B cell (primary cell): Measurements from ENCODE around the gene ACAD8. TPM values are rescaled to one million over a fixed set of nuclear protein-coding genes. Genes with fewer than 3 reads are reported as not detected.

Experiments
- ATAC-seq: fragments of 200-7000 bp; cut with Tn5 transposase; one replicate; pipeline ENCODE4 v1.10.0; 2021; ENCODE audit warnings: low read depth, mild to moderate bottlenecking, moderate number of reproducible peaks, moderate library complexity
- CTCF ChIA-PET: fragments of 350-600 bp; sonication (Branson Sonifier 250); formaldehyde crosslinking; loops from one replicate; lab custom pipeline; 2021; ENCODE audit warnings: antibody characterized with exemption, inconsistent platforms; lab: Charles Lee
- POLR2A ChIA-PET: fragments of 350-600 bp; sonication (Branson Sonifier 250); formaldehyde crosslinking; loops from one replicate; lab custom pipeline; 2021; ENCODE audit warnings: antibody characterized with exemption; lab: Charles Lee
- DNase-seq: peaks from one replicate; pipeline ENCODE4 v3.0.0; 2013
- H2AFZ ChIP-seq: 2 replicates; pipeline ENCODE4 v1.6.1; 2012; ENCODE audit warnings: mild to moderate bottlenecking, low read depth, low read length; ENCODE audit not compliant: insufficient read depth, poor library complexity, severe bottlenecking
- H3K27ac ChIP-seq, 2 donors: 1 replicate in 1 of 2; 2 replicates in 1 of 2; pipeline ENCODE4 v1.5.1; 2012 to 2013; ENCODE audit warnings: low read length in 2 of 2, mild to moderate bottlenecking in 2 of 2, moderate library complexity in 1 of 2
- H3K27me3 ChIP-seq, 4 experiments: fragments of 200-600 bp in 1 of 4; sonication (generic) in 1 of 4; replicated peaks in 1 of 4; 1 replicate in 2 of 4; 2 replicates in 2 of 4; pipeline versions ENCODE4 v1.6.1 to v1.7.0; 2013 to 2016; ENCODE audit warnings: low read length in 3 of 4, mild to moderate bottlenecking in 2 of 4, mixed read lengths in 1 of 4, moderate library complexity in 1 of 4; ENCODE audit not compliant: insufficient read depth in 4 of 4, control insufficient read depth in 3 of 4; ENCODE audit errors: control extremely low read depth in 1 of 4
- H3K36me3 ChIP-seq, 2 experiments: replicated peaks in 1 of 2; 1 replicate in 1 of 2; 2 replicates in 1 of 2; pipeline versions ENCODE4 v1.6.1 to v1.7.1; 2013; ENCODE audit warnings: low read length in 1 of 2; ENCODE audit not compliant: insufficient read depth in 2 of 2, control insufficient read depth in 1 of 2; ENCODE audit errors: control extremely low read depth in 1 of 2, extremely low read depth in 1 of 2
- H3K4me1 ChIP-seq, 2 donors: fragments of 200-600 bp in 1 of 2; sonication (generic) in 1 of 2; 1 replicate in 1 of 2; 2 replicates in 1 of 2; pipeline versions ENCODE4 v1.5.1 to v1.6.1; 2013 to 2017; ENCODE audit warnings: low read length in 2 of 2; ENCODE audit not compliant: control insufficient read depth in 2 of 2, insufficient read depth in 2 of 2
- H3K4me2 ChIP-seq: replicated peaks from 2 replicates; pipeline ENCODE3; 2012; ENCODE audit warnings: mild to moderate bottlenecking, low read depth, low read length; ENCODE audit not compliant: poor library complexity, severe bottlenecking
- H3K4me3 ChIP-seq, 5 experiments: fragments of 200-600 bp in 1 of 5; sonication (generic) in 1 of 5; 1 replicate in 3 of 5; 2 replicates in 2 of 5; pipeline versions ENCODE4 v1.5.1 to v1.7.0; 2011 to 2016; ENCODE audit warnings: low read length in 4 of 5, mild to moderate bottlenecking in 4 of 5, low read depth in 2 of 5, control low read depth in 1 of 5, moderate library complexity in 1 of 5; ENCODE audit not compliant: insufficient read depth in 1 of 5; ENCODE audit errors: control extremely low read depth in 1 of 5, extremely low read depth in 1 of 5
- H3K79me2 ChIP-seq: fragments of 200-600 bp; sonication (generic); one replicate; pipeline ENCODE4 v1.6.0; 2016; ENCODE audit warnings: low read length; ENCODE audit not compliant: control insufficient read depth, insufficient read depth
- H3K9ac ChIP-seq: fragments of 200-600 bp; sonication (generic); 2 replicates; pipeline ENCODE4 v1.6.1; 2017; ENCODE audit warnings: mild to moderate bottlenecking, low read length, moderate library complexity
- H3K9me3 ChIP-seq, 3 donors: one replicate each; pipeline versions ENCODE4 v1.6.1 to v1.7.1; 2013; ENCODE audit warnings: low read length in 2 of 3; ENCODE audit not compliant: control insufficient read depth in 2 of 3, insufficient read depth in 1 of 3; ENCODE audit errors: control extremely low read depth in 1 of 3
- H4K20me1 ChIP-seq: 2 replicates; pipeline ENCODE4 v1.6.0; 2012; ENCODE audit warnings: mild to moderate bottlenecking, low read length; ENCODE audit not compliant: insufficient read depth, control insufficient read depth, poor library complexity, severe bottlenecking
- H3K27ac Mint-ChIP-seq: one replicate; pipeline ENCODE4 v1.8.0; 2021; ENCODE audit warnings: mixed read lengths
- H3K27me3 Mint-ChIP-seq: one replicate; pipeline ENCODE4 v1.8.0; 2021; ENCODE audit warnings: mixed read lengths
- H3K4me1 Mint-ChIP-seq: one replicate; pipeline ENCODE4 v1.8.0; 2021; ENCODE audit warnings: mixed read lengths
- H3K4me3 Mint-ChIP-seq: one replicate; pipeline ENCODE4 v1.8.0; 2021; ENCODE audit warnings: mixed read lengths
- H3K9me3 Mint-ChIP-seq: one replicate; pipeline ENCODE4 v1.8.0; 2022; ENCODE audit warnings: mixed read lengths; ENCODE audit not compliant: insufficient read depth
- CTCF ChIP-seq: fragments of 200-600 bp; IDR thresholded peaks from one replicate; pipeline ENCODE4 v1.8.0; 2022; ENCODE audit warnings: antibody characterized with exemption, mild to moderate bottlenecking
- EZH2 ChIP-seq: IDR thresholded peaks from 2 replicates; pipeline ENCODE4 v1.6.1; 2012; ENCODE audit warnings: borderline replicate concordance, low read depth, mild to moderate bottlenecking, moderate library complexity, low read length; ENCODE audit not compliant: insufficient read depth, poor library complexity, severe bottlenecking
- WGBS: methylation state at CpG from one replicate; pipeline ENCODE4 v1.1.5; 2013; ENCODE audit warnings: missing lambda C conversion rate; ENCODE audit not compliant: insufficient coverage; 5-methylcytosine and 5-hydroxymethylcytosine counted together
- intact Hi-C: fragments of 100-400 bp; cut with micrococcal nuclease; formaldehyde crosslinking; loops from one replicate; pipeline ENCODE4 v1.10.0; 2022
- polyA plus RNA-seq: library from polyadenylated mRNA; depleted of rRNA; stranded (reverse); fragments of >200 nt; gene quantifications from 2 replicates; pipeline ENCODE4 v1.2.3, GENCODE V29; 2012
- total RNA-seq, 2 donors: library from RNA; stranded (reverse); fragments of 120-200 nt in 1 of 2; gene quantifications; 1 replicate in 1 of 2; 2 replicates in 1 of 2; pipeline versions ENCODE4 v1.2.3 to v1.2.4, GENCODE V29; 2013 to 2022

Gene ACAD8
- total and polyA plus RNA-seq, 2 donors (not counting 1 experiment from before 2014, with no cell fraction given): 26.5 to 33.6 TPM

DNA sequence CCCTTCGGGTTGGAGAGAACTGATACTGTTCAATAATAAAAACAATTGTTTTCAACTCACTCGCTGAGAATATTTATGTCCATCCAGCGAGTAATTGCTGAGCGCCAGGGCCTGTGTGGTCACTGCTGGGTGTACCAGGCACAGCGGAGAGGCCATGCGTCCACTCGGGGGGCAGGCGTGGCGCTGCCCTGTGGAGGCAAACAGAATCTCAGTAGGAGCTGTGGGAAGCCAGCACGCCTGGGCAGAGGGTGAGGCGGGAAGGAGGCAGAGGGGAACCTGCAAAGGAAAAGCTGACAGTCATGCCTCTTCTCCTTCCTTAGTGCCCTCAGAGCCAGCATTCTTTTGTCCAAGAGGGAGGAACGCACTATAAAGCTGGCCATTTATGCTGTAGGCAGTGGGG is 34.2 kb downstream of the ACAD8 start:
- Histone ChIP-seq H4K20me1 (no peaks in the 10 kb centered on the region), H3K27me3 (peaks cover 0 to 3% (median 0%) of the 10 kb centered on the region in 4 experiments), H3K4me3 (no peak overlapping the region), H3K27ac (no peak overlapping the region), H2AFZ (no peak overlapping the region), H3K9me3 (no peaks in the 10 kb centered on the region), H3K9ac (no peak overlapping the region), H3K36me3 (no peaks in the 10 kb centered on the region), H3K4me2 (no peak overlapping the region), H3K79me2 (no peaks in the 10 kb centered on the region), H3K4me1 (no peaks in the 10 kb centered on the region)
- no peaks in the 10 kb centered on the region for H3K9me3 Mint-ChIP-seq
- ATAC-seq (no peak), DNase-seq (no peak)
- H3K27me3 Mint-ChIP-seq: peaks cover 27% of the 10 kb centered on the region
- no peak for TF ChIP-seq EZH2
- no peak for TF ChIP-seq CTCF
- H3K4me3 Mint-ChIP-seq: no peak overlapping the region
- WGBS: 93% methylated on average over 11 of the region's 12 CpGs
- ChIA-PET POLR2A (no interaction called here), CTCF (no interaction called here)
- H3K27ac Mint-ChIP-seq: no peak overlapping the region
- no peaks in the 10 kb centered on the region for H3K4me1 Mint-ChIP-seq
- intact Hi-C loops: no loop called here

GRCh38 chr11:134288486-134288885 is 35.1 kb downstream of the ACAD8 start:
- no peak for ATAC-seq
- H3K9me3 Mint-ChIP-seq: no peaks in the 10 kb centered on the region
- WGBS: 89% methylated on average over 9 of the region's 13 CpGs
- Histone ChIP-seq H3K27ac (no peak overlapping the region), H3K4me2 (no peak overlapping the region), H3K9ac (no peak overlapping the region), H4K20me1 (no peaks in the 10 kb centered on the region), H3K4me3 (no peak overlapping the region), H3K36me3 (no peaks in the 10 kb centered on the region), H2AFZ (no peak overlapping the region), H3K9me3 (no peaks in the 10 kb centered on the region), H3K4me1 (no peaks in the 10 kb centered on the region), H3K79me2 (no peaks in the 10 kb centered on the region), H3K27me3 (peaks cover 0 to 3% (median 1%) of the 10 kb centered on the region in 4 experiments)
- POLR2A ChIA-PET: no interaction called here
- H3K4me3 Mint-ChIP-seq: no peak overlapping the region
- intact Hi-C loops: no loop called here
- CTCF ChIA-PET: no interaction called here
- DNase-seq: no peak
- peaks cover 28% of the 10 kb centered on the region for H3K27me3 Mint-ChIP-seq
- no peak for TF ChIP-seq CTCF
- TF ChIP-seq EZH2: no peak
- H3K4me1 Mint-ChIP-seq: no peaks in the 10 kb centered on the region
- no peak overlapping the region for H3K27ac Mint-ChIP-seq
